A549 (cell line): Measurements from ENCODE around the gene PGGHG. TPM values are rescaled to one million over a fixed set of nuclear protein-coding genes. Genes with fewer than 3 reads are reported as not detected.

Source experiments
- ATAC-seq, 2 experiments: fragments of 200-7000 bp in 1 of 2; fragments of >200 bp in 1 of 2; cut with Nextera tagmentation in 1 of 2; cut with Tn5 transposase in 1 of 2; 3 replicates each; pipeline versions ENCODE4 v1.8.0 to v1.9.1; 2018 to 2020; ENCODE audit warnings: mild to moderate bottlenecking in 1 of 2, moderate library complexity in 1 of 2
- CTCF ChIA-PET: fragments of 300-600 bp; sonication (Branson Sonifier 250); formaldehyde crosslinking; extraction: SDS; loops from one replicate; lab custom pipeline; 2021; ENCODE audit warnings: antibody characterized with exemption, inconsistent platforms; lab: Yijun Ruan, JAX
- POLR2A ChIA-PET: fragments of 350-600 bp; formaldehyde crosslinking; extraction: SDS; loops from one replicate; lab custom pipeline; 2021; ENCODE audit warnings: antibody characterized with exemption, inconsistent platforms; lab: Yijun Ruan, JAX
- DNase-seq, 2 experiments: peaks; one replicate each; pipeline versions ENCODE4 v3.0.0 to v3.0.0-alpha.2; 2011 to 2016; ENCODE audit warnings: low read depth in 1 of 2, low spot score in 1 of 2
- FAIRE-seq: peaks from 2 replicates; lab custom pipeline; 2011; peaks lifted over from hg19 to GRCh38; lab: Jason Lieb, UNC
- H3K27ac ChIP-seq, 2 experiments: fragments of >200 bp; sonication (Bioruptor Twin); formaldehyde crosslinking; 3 replicates each; pipeline ENCODE4 v1.5.1; 2016 to 2017
- H3K4me1 ChIP-seq: fragments of >200 bp; sonication (Bioruptor Twin); formaldehyde crosslinking; 3 replicates; pipeline ENCODE4 v1.6.1; 2016
- H3K4me2 ChIP-seq: fragments of >200 bp; sonication (Bioruptor Twin); formaldehyde crosslinking; 3 replicates; pipeline ENCODE4 v1.6.1; 2016
- H3K4me3 ChIP-seq: fragments of >200 bp; sonication (Bioruptor Twin); formaldehyde crosslinking; 3 replicates; pipeline ENCODE4 v1.5.1; 2016
- H3K9me3 ChIP-seq: fragments of >200 bp; sonication (Bioruptor Twin); formaldehyde crosslinking; 3 replicates; pipeline ENCODE4 v1.6.1; 2016
- BCL3 ChIP-seq: fragments of >200 bp; sonication (Bioruptor Twin); formaldehyde crosslinking; IDR thresholded peaks from 3 replicates; pipeline ENCODE4 v1.6.1; 2016
- CEBPB ChIP-seq, 2 experiments: fragments of >200 bp in 1 of 2; sonication (Bioruptor Twin) in 1 of 2; formaldehyde crosslinking in 1 of 2; IDR thresholded peaks; 2 replicates each; pipeline ENCODE4 v1.6.1; 2012 to 2016
- CHD4 ChIP-seq: fragments of 200-600 bp; sonication (generic); IDR thresholded peaks from 2 replicates; pipeline ENCODE4 v1.6.1; 2016; ENCODE audit warnings: antibody characterized with exemption, mild to moderate bottlenecking, borderline replicate concordance
- CTCF ChIP-seq: fragments of >200 bp; sonication (Bioruptor Twin); formaldehyde crosslinking; IDR thresholded peaks from 3 replicates; pipeline ENCODE4 v1.5.1; 2016
- E2F6 ChIP-seq: IDR thresholded peaks from 2 replicates; pipeline ENCODE4 v1.6.1; 2012; ENCODE audit warnings: low read depth, borderline replicate concordance
- EHF ChIP-seq: fragments of 250-450 bp; sonication (Bioruptor Pico); IDR thresholded peaks from 2 replicates; pipeline ENCODE4 v1.5.0; 2020; ENCODE audit warnings: mild to moderate bottlenecking
- EHMT2 ChIP-seq: fragments of 200-600 bp; sonication (generic); IDR thresholded peaks from 2 replicates; pipeline ENCODE4 v1.6.1; 2016; ENCODE audit warnings: antibody characterized with exemption, low read depth, mild to moderate bottlenecking, moderate library complexity
- EP300 ChIP-seq, 2 experiments: fragments of >200 bp; sonication (Bioruptor Twin); formaldehyde crosslinking; IDR thresholded peaks; 2 replicates in 1 of 2; 3 replicates in 1 of 2; pipeline ENCODE4 v1.6.1; 2016 to 2017
- FOXS1 ChIP-seq: fragments of 250-450 bp; sonication (Bioruptor Pico); IDR thresholded peaks from 2 replicates; pipeline ENCODE4 v1.5.0; 2020; ENCODE audit warnings: mild to moderate bottlenecking, moderate library complexity
- HEYL ChIP-seq: fragments of 250-450 bp; sonication (Bioruptor Pico); IDR thresholded peaks from 2 replicates; pipeline ENCODE4 v1.8.0; 2021; ENCODE audit warnings: mild to moderate bottlenecking, moderate library complexity
- HOXA7 ChIP-seq: fragments of 250-450 bp; sonication (Bioruptor Pico); IDR thresholded peaks from 2 replicates; pipeline ENCODE4 v1.5.0; 2020; ENCODE audit warnings: mild to moderate bottlenecking, moderate library complexity
- HOXB13 ChIP-seq: fragments of 250-450 bp; sonication (Bioruptor Pico); IDR thresholded peaks from 2 replicates; pipeline ENCODE4 v1.5.0; 2020; ENCODE audit warnings: low read depth, mild to moderate bottlenecking, moderate library complexity
- HOXB5 ChIP-seq: fragments of 250-450 bp; sonication (Bioruptor Pico); IDR thresholded peaks from 2 replicates; pipeline ENCODE4 v1.5.0; 2020; ENCODE audit warnings: mild to moderate bottlenecking, moderate library complexity
- JUN ChIP-seq, 2 experiments: fragments of >200 bp; sonication (Bioruptor Twin); formaldehyde crosslinking; IDR thresholded peaks; 2 replicates in 1 of 2; 3 replicates in 1 of 2; pipeline ENCODE4 v1.6.1; 2016 to 2017
- KDM5A ChIP-seq: fragments of 200-600 bp; sonication (generic); IDR thresholded peaks from 2 replicates; pipeline ENCODE4 v1.6.1; 2016; ENCODE audit warnings: antibody characterized with exemption, mild to moderate bottlenecking
- MAZ ChIP-seq: fragments of 150-350 bp; IDR thresholded peaks from 2 replicates; pipeline ENCODE4 v1.6.1; 2014; ENCODE audit warnings: antibody characterized with exemption, low read depth, low read length, borderline replicate concordance
- MYC ChIP-seq: IDR thresholded peaks from 2 replicates; pipeline ENCODE4 v1.6.1; 2012; ENCODE audit warnings: mild to moderate bottlenecking, inconsistent platforms, low read length, improper control_type of control experiment, borderline replicate concordance
- NFE2L2 ChIP-seq: fragments of 150-350 bp; conservative IDR thresholded peaks from 2 replicates; pipeline ENCODE4 v1.6.1; 2014; ENCODE audit warnings: low read length
- NR3C1 ChIP-seq: fragments of >200 bp; sonication (Bioruptor Twin); formaldehyde crosslinking; IDR thresholded peaks from 3 replicates; pipeline ENCODE4 v1.6.1; 2017
- PHF8 ChIP-seq: fragments of 200-600 bp; sonication (generic); IDR thresholded peaks from 2 replicates; pipeline ENCODE4 v1.6.1; 2016; ENCODE audit warnings: low read depth, mild to moderate bottlenecking, antibody characterized with exemption, moderate library complexity, borderline replicate concordance
- RAD21 ChIP-seq, 2 experiments: fragments of >200 bp in 1 of 2; sonication (Bioruptor Twin) in 1 of 2; formaldehyde crosslinking in 1 of 2; IDR thresholded peaks in 1 of 2; conservative IDR thresholded peaks in 1 of 2; 2 replicates in 1 of 2; 3 replicates in 1 of 2; pipeline ENCODE4 v1.6.1; 2012 to 2018; ENCODE audit warnings: inconsistent platforms in 1 of 2
- SMC3 ChIP-seq: fragments of >200 bp; sonication (Bioruptor Twin); formaldehyde crosslinking; IDR thresholded peaks from 3 replicates; pipeline ENCODE4 v1.6.1; 2018; ENCODE audit warnings: inconsistent platforms
- SREBF2 ChIP-seq: fragments of 450-650 bp; IDR thresholded peaks from 2 replicates; pipeline ENCODE4 v1.6.1; 2014; ENCODE audit warnings: mild to moderate bottlenecking, moderate library complexity
- ZNF302 ChIP-seq: fragments of 250-450 bp; sonication (Bioruptor Pico); IDR thresholded peaks from 2 replicates; pipeline ENCODE4 v1.9.0; 2021; ENCODE audit warnings: inconsistent platforms, mild to moderate bottlenecking, moderate library complexity
- ZSCAN20 ChIP-seq: fragments of 250-450 bp; sonication (Bioruptor Pico); IDR thresholded peaks from 2 replicates; pipeline ENCODE4 v1.8.0; 2022; ENCODE audit warnings: mild to moderate bottlenecking, moderate library complexity
- WGBS: methylation state at CpG from one replicate; pipeline ENCODE4 v1.1.6; 2017; ENCODE audit errors: missing lambda C conversion rate; 5-methylcytosine and 5-hydroxymethylcytosine counted together
- polyA plus RNA-seq, 4 experiments: library from polyadenylated mRNA; depleted of rRNA in 3 of 4; stranded (reverse); fragments of >200 nt; fragmentation: RNase III in 1 of 4; extraction: RNeasy Plus Mini Kit Qiagen cat#74134 plus additional on column Dnase treatment in 1 of 4; gene quantifications; 2 replicates in 3 of 4; 3 replicates in 1 of 4; pipeline ENCODE4 v1.2.3, GENCODE V29; 2011 to 2017

Gene PGGHG
- polyA plus RNA-seq, 2 of the 4 experiments (the other 2 are of a cell fraction) = 7.2 to 19.5 TPM

- no peak for ATAC-seq
- peaks cover 13% of the 10 kb centered on the region; the same call in 2 of the 3 replicates for H3K4me1 ChIP-seq
- no peak for TF ChIP-seq HOXB13 (CRISPR knock-in tag)
- TF ChIP-seq HOXA7 (CRISPR knock-in tag) = no peak
- TF ChIP-seq BCL3 = no peak
- H3K4me2 ChIP-seq = no peak overlapping the region
- WGBS = 93% methylated on average over 34 of the region's 52 CpGs
- ChIA-PET CTCF (interaction anchor here (0.6 to 5.7 kb wide), 18 partner anchors 13 to 214 kb away, joined by 3 to 75 read pairs (median 4); partner anchors contain the start of genes PSMD13 and PTDSS2), POLR2A (interaction anchor here (0.7 kb wide), 1 partner anchor 166 kb away, joined by 18 read pairs; no protein-coding TSS in a partner anchor)
- no peaks in the 10 kb centered on the region for H3K9me3 ChIP-seq
- no peak overlapping the region for H3K4me3 ChIP-seq
- H3K27ac ChIP-seq = no peak overlapping the region
- FAIRE-seq = no peak
- DNase-seq = no peak
Measured at GRCh38 chr11:304061-304506, 15.2 kb downstream of the PGGHG start.

- peak; percentile 74 to 84 for DNase-seq
- no peak overlapping the region for H3K4me2 ChIP-seq
- FAIRE-seq = no peak
- H3K9me3 ChIP-seq = no peaks in the 10 kb centered on the region
- ATAC-seq = peak; percentile 53 to 62; a peak in 4 of 6 replicates
- POLR2A ChIA-PET = interaction anchor here (0.7 to 1.6 kb wide), 2 partner anchors 51 to 165 kb away, joined by 7 to 18 read pairs; no protein-coding TSS in a partner anchor
- peaks cover 22% of the 10 kb centered on the region; the same call in 2 of the 3 replicates for H3K4me1 ChIP-seq
- H3K27ac ChIP-seq = peak overlapping the region in 1 of 2 experiments; percentile 69; a peak in 3 of 6 replicates
- WGBS = 48% methylated on average over 16 of the region's 19 CpGs
- TF ChIP-seq MYC = no peak
- no peak for TF ChIP-seq FOXS1 (CRISPR knock-in tag)
- peak; percentile 68 for TF ChIP-seq CTCF
- TF ChIP-seq SREBF2 = no peak
- peak; percentile 69 to 70 for TF ChIP-seq RAD21 (conservative IDR thresholded peaks at IDR 0.05 in 1 of 2, IDR thresholded peaks at IDR 0.05 in 1 of 2)
- peak; percentile 84 for TF ChIP-seq SMC3
- no peak for TF ChIP-seq PHF8
- CTCF ChIA-PET = interaction anchor here (0.6 to 5.7 kb wide), 41 partner anchors 11 to 174 kb away, joined by 3 to 75 read pairs (median 4); partner anchors contain the start of genes NLRP6, PGGHG, PSMD13 and PTDSS2
- no peak overlapping the region for H3K4me3 ChIP-seq
Measured at GRCh38 chr11:304915-305843, 16.3 kb downstream of the PGGHG start.

GRCh38 chr11:305844-306211, 16.9 kb downstream of the PGGHG start:
- FAIRE-seq (no peak), ATAC-seq (no peak), DNase-seq (no peak)
- Histone ChIP-seq H3K27ac (peak overlapping the region in 1 of 2 experiments; percentile 69; a peak in 3 of 6 replicates), H3K4me3 (no peak overlapping the region), H3K4me2 (no peak overlapping the region), H3K4me1 (peaks cover 22% of the 10 kb centered on the region; the same call in 2 of the 3 replicates), H3K9me3 (no peaks in the 10 kb centered on the region)
- ChIA-PET CTCF (interaction anchor here (0.7 to 5.7 kb wide), 31 partner anchors 11 to 143 kb away, joined by 3 to 75 read pairs (median 5); partner anchors contain the start of genes NLRP6, PGGHG and PTDSS2), POLR2A (interaction anchor here (1.6 kb wide), 1 partner anchor 50 kb away, joined by 7 read pairs; no protein-coding TSS in a partner anchor)
- 85% methylated on average over 10 of the region's 10 CpGs for WGBS
- TF ChIP-seq ZNF302 (CRISPR knock-in tag) = no peak
- TF ChIP-seq MAZ = no peak
- no peak for TF ChIP-seq KDM5A
- TF ChIP-seq ZSCAN20 (CRISPR knock-in tag) = no peak
- no peak for TF ChIP-seq JUN (IDR thresholded peaks at IDR 0.05)
- TF ChIP-seq EHMT2 = no peak
- TF ChIP-seq EHF (CRISPR knock-in tag) = no peak
- no peak for TF ChIP-seq EP300 (IDR thresholded peaks at IDR 0.05)
- no peak for TF ChIP-seq E2F6
- no peak for TF ChIP-seq HEYL (CRISPR knock-in tag)
- TF ChIP-seq NFE2L2 = no peak
- no peak for TF ChIP-seq CHD4
- TF ChIP-seq CEBPB (IDR thresholded peaks at IDR 0.05) = no peak
- TF ChIP-seq NR3C1 = no peak
- TF ChIP-seq HOXB5 (CRISPR knock-in tag) = no peak
